ENCODE measurements around the gene NDUFA1.

The NDUFA1 gene

DNA sequence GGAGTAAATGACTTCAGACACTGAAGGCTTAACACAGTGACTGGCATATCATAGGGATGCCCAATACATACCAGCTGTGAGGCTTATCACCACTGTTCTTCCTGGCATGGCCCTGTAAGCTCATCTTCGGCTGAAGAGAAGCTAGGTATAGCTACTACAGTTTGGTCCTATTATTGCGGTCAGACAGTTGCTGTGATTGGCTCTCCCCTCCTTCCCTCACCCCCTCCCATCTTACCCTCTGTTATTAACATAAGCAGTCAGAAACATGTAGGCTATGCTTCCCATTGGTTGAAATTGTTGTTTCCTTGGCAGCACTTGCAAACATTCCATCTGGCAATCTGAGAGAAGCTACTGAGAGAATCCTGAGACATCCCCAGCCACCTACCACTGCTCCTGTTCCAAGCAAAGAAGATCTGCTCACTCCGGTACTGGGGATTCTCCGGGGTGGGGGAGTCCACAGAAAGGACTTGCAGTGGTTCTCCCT lies 24.3 kb downstream of the NDUFA1 start, which contains the start of gene AKAP14:
TSS of gene AKAP14 (plus strand) at position 51 of the 484 bp plus-strand sequence. CDS start 7,331 bp downstream, outside the sequence.
- Histone ChIP-seq H3K36me3 (no peaks in the 10 kb centered on the region), H3K27ac (no peak within 1 kb of the TSS), H3K9me3 (no peaks in the 10 kb centered on the region), H3K27me3 (no peaks in the 10 kb centered on the region), H3K4me1 (no peaks in the 10 kb centered on the region), H3K4me3 (no peak within 1 kb of the TSS)
- TF ChIP-seq, protein P1, sequence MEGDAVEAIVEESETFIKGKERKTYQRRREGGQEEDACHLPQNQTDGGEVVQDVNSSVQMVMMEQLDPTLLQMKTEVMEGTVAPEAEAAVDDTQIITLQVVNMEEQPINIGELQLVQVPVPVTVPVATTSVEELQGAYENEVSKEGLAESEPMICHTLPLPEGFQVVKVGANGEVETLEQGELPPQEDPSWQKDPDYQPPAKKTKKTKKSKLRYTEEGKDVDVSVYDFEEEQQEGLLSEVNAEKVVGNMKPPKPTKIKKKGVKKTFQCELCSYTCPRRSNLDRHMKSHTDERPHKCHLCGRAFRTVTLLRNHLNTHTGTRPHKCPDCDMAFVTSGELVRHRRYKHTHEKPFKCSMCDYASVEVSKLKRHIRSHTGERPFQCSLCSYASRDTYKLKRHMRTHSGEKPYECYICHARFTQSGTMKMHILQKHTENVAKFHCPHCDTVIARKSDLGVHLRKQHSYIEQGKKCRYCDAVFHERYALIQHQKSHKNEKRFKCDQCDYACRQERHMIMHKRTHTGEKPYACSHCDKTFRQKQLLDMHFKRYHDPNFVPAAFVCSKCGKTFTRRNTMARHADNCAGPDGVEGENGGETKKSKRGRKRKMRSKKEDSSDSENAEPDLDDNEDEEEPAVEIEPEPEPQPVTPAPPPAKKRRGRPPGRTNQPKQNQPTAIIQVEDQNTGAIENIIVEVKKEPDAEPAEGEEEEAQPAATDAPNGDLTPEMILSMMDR (IDR thresholded peaks at IDR 0.05): no peak
- intact Hi-C loops (cut with DNase I; ENCODE audit: low total_unique reads): no loop called here
- DNase-seq: no peak

DNA sequence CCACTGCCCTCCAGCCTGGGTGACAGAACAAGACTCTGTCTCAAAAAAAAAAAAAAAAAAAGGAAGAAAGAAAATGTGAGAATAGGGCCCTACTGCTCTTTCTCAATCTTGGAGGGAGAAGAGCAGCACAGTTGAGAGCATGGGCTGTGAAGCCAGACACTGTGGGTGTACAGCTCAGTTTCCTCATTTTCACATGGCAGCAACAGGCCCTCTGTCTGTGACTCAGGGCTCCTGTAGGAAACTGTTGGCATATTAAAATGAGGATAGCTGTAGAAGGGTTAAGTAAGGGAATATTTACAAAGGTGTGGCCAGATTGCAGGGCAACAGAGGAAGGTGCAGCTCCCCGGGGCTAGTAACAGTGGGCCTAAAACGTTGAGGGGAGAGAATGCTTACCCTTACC lies 27.5 kb downstream of the NDUFA1 start:
- H3K36me3 ChIP-seq: no peaks in the 10 kb centered on the region
- no peaks in the 10 kb centered on the region for H3K9me3 ChIP-seq
- H3K27me3 ChIP-seq: no peaks in the 10 kb centered on the region
- intact Hi-C loops (cut with DNase I; ENCODE audit: low total_unique reads): no loop called here
- no peak overlapping the region for H3K4me3 ChIP-seq
- no peaks in the 10 kb centered on the region for H3K4me1 ChIP-seq
- H3K27ac ChIP-seq: no peak overlapping the region
- TF ChIP-seq, protein P1 (IDR thresholded peaks at IDR 0.05): no peak
- DNase-seq: no peak

DNA sequence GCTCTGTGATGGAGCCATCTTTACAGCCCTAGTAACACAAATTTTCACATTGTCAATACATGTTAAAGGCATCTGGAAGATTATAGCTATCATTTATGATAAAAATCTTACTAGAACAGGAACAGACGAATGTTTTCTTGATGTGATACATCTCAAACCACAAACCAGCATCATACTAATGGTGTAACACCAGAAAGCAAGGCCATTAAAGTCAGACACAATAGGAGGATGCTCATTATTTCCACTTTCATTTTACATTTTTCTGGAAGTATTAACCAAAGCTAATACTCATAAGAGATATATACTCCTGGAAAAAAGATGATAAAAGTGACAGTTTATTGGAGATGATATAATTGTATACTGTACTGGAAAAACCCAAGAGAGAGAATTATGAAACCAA lies 29.3 kb downstream of the NDUFA1 start:
- H3K9me3 ChIP-seq: no peaks in the 10 kb centered on the region
- TF ChIP-seq, protein P1 (IDR thresholded peaks at IDR 0.05): no peak
- no peaks in the 10 kb centered on the region for H3K36me3 ChIP-seq
- no peaks in the 10 kb centered on the region for H3K4me1 ChIP-seq
- intact Hi-C loops (cut with DNase I; ENCODE audit: low total_unique reads): no loop called here
- H3K27me3 ChIP-seq: no peaks in the 10 kb centered on the region
- DNase-seq: no peak
- H3K27ac ChIP-seq: no peak overlapping the region
- no peak overlapping the region for H3K4me3 ChIP-seq

DNA sequence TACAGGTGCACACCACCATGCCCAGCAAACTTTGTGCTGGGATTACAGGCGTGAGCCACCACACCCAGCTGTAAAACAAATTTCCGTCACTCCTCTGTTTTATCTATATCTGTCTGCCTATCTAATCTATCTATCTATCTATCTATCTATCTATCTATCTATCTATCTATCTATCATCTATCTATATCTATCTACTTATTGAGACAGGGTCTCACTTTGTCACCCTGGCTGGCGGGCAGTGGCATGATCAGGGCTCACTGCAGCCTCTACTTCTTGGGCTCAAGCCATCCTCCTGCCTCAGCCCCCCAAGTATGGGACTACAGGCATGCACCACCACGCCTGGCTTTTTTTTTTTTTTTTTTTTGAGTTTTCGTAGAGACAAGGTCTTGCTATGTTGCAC lies 44.7 kb downstream of the NDUFA1 start:
- intact Hi-C loops (cut with DNase I; ENCODE audit: low total_unique reads): no loop called here
- no peaks in the 10 kb centered on the region for H3K9me3 ChIP-seq
- no peaks in the 10 kb centered on the region for H3K4me1 ChIP-seq
- H3K4me3 ChIP-seq: no peak overlapping the region
- DNase-seq: no peak
- no peaks in the 10 kb centered on the region for H3K36me3 ChIP-seq
- no peak overlapping the region for H3K27ac ChIP-seq
- TF ChIP-seq, protein P1 (IDR thresholded peaks at IDR 0.05): no peak
- no peaks in the 10 kb centered on the region for H3K27me3 ChIP-seq

DNA sequence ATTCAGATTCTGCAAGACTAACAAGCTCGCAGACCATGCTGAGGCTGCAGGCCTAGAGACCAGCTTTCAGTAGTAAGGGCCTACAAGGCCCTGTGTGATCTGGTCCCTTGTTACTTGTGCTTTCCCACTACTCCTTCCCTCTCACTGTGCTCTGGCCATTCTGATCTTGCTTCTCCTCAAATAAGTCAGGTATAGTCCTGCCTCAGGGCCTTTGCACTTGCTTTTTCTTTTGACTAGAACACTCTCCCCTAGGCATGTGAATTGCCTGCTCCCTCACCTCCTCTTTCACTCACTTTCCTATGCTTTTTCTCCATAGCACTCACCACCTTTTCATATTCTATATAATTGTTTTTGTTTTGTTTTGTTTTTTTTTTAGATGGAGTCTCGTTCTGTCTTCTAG lies 46.2 kb downstream of the NDUFA1 start:
- Histone ChIP-seq H3K27me3 (no peaks in the 10 kb centered on the region), H3K9me3 (no peaks in the 10 kb centered on the region), H3K4me1 (no peaks in the 10 kb centered on the region), H3K4me3 (no peak overlapping the region), H3K36me3 (no peaks in the 10 kb centered on the region), H3K27ac (no peak overlapping the region)
- no peak for DNase-seq
- intact Hi-C loops (cut with DNase I; ENCODE audit: low total_unique reads): no loop called here
- TF ChIP-seq, protein P1 (IDR thresholded peaks at IDR 0.05): no peak

Measured in tibial artery (tissue), 4 donors.